ENCODE results near the gene PLCE1.

The PLCE1 gene

DNA sequence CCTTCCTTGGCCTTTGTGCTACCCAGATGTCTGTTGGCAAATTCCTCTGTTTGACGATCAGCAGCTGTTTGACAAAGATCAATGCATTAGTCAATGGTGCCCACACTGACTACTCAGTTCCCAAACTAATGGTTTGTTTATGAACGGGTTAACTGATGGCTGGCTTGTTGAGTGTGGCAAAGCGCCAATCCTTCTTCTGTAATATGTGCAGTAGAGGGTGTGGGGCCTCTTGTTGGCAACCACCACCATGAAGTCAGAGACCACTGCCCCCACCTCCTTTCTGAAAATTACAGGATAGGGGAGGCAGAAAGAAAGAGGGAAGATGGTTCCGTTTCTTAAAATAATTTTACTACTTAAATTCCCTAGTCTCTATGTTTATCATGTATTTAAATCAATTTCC lies 2.6 kb upstream of the PLCE1 start:
- TF ChIP-seq, protein P1, sequence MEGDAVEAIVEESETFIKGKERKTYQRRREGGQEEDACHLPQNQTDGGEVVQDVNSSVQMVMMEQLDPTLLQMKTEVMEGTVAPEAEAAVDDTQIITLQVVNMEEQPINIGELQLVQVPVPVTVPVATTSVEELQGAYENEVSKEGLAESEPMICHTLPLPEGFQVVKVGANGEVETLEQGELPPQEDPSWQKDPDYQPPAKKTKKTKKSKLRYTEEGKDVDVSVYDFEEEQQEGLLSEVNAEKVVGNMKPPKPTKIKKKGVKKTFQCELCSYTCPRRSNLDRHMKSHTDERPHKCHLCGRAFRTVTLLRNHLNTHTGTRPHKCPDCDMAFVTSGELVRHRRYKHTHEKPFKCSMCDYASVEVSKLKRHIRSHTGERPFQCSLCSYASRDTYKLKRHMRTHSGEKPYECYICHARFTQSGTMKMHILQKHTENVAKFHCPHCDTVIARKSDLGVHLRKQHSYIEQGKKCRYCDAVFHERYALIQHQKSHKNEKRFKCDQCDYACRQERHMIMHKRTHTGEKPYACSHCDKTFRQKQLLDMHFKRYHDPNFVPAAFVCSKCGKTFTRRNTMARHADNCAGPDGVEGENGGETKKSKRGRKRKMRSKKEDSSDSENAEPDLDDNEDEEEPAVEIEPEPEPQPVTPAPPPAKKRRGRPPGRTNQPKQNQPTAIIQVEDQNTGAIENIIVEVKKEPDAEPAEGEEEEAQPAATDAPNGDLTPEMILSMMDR (IDR thresholded peaks at IDR 0.05), result no peak
- Mint-ChIP-seq H3K4me1 (peaks cover 32% of the 10 kb centered on the region), H3K36me3 (ENCODE audit: low read depth) (no peaks in the 10 kb centered on the region), H3K4me3 (no peak overlapping the region), H3K9me3 (no peaks in the 10 kb centered on the region), H3K27me3 (ENCODE audit: low read depth, poor library complexity) (peaks cover 50% of the 10 kb centered on the region), H3K27ac (no peak overlapping the region)
- no peak for DNase-seq

- H3K27ac Mint-ChIP-seq, result peak overlapping the region; percentile 73
These were observed 2.0 kb upstream of the PLCE1 start for GRCh38 chr10:93991596-93992284.

GRCh38 chr10:93992400-93993030 lies 1.2 kb upstream of the PLCE1 start:
- no peak overlapping the region for H3K27ac Mint-ChIP-seq

More at GRCh38 chr10:93991596-93992284, 2.0 kb upstream of the PLCE1 start:
- TF ChIP-seq, protein P1 (IDR thresholded peaks at IDR 0.05), result no peak
- Mint-ChIP-seq H3K36me3 (ENCODE audit: low read depth) (no peaks in the 10 kb centered on the region), H3K27me3 (ENCODE audit: low read depth, poor library complexity) (peaks cover 56% of the 10 kb centered on the region), H3K4me3 (peak overlapping the region; percentile 20), H3K9me3 (no peaks in the 10 kb centered on the region), H3K4me1 (peaks cover 32% of the 10 kb centered on the region)
- DNase-seq, result peak; percentile 15

GRCh38 chr10:93993414-93993781 lies 333 bp upstream of the PLCE1 start:
- Mint-ChIP-seq H3K4me3 (peak overlapping the region; percentile 78), H3K9me3 (peaks cover 5% of the 10 kb centered on the region), H3K27me3 (ENCODE audit: low read depth, poor library complexity) (peaks cover 50% of the 10 kb centered on the region), H3K4me1 (peaks cover 32% of the 10 kb centered on the region), H3K27ac (no peak overlapping the region), H3K36me3 (ENCODE audit: low read depth) (no peaks in the 10 kb centered on the region)
- TF ChIP-seq, protein P1 (IDR thresholded peaks at IDR 0.05), result no peak
- no peak for DNase-seq

More at GRCh38 chr10:93992400-93993030, 1.2 kb upstream of the PLCE1 start:
- TF ChIP-seq, protein P1 (IDR thresholded peaks at IDR 0.05), result peak; percentile 13
- Mint-ChIP-seq H3K27me3 (ENCODE audit: low read depth, poor library complexity) (peaks cover 51% of the 10 kb centered on the region), H3K4me1 (peaks cover 32% of the 10 kb centered on the region), H3K4me3 (peak overlapping the region; percentile 78), H3K9me3 (no peaks in the 10 kb centered on the region), H3K36me3 (ENCODE audit: low read depth) (no peaks in the 10 kb centered on the region)
- DNase-seq, result no peak

DNA sequence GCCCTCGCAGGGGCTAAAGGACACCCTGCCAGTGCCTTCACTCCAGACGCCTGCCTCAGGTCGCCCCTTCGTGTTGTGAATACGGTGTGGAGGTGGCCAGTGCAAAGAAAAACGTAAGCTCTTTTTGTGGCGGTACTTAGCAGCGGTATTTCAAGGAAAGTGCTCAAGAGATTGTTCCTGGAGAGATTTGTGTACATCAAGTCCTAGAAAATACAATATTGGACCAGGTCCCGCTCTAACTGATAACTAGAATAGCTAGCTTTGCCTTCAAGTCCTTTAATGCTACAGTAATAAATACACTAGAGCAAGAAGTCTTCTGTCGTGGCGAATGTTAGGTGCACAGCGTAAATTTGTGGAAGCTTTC lies 689 bp downstream of the PLCE1 start:
- TF ChIP-seq, protein P1 (IDR thresholded peaks at IDR 0.05), result no peak
- Mint-ChIP-seq H3K9me3 (peaks cover 5% of the 10 kb centered on the region), H3K27ac (no peak overlapping the region), H3K4me3 (peak overlapping the region; percentile 80), H3K36me3 (ENCODE audit: low read depth) (no peaks in the 10 kb centered on the region), H3K4me1 (peaks cover 32% of the 10 kb centered on the region), H3K27me3 (ENCODE audit: low read depth, poor library complexity) (peaks cover 53% of the 10 kb centered on the region)
- no peak for DNase-seq

GRCh38 chr10:93995182-93995581 lies 1.5 kb downstream of the PLCE1 start:
- H3K27me3 Mint-ChIP-seq (ENCODE audit: low read depth, poor library complexity), result peaks cover 56% of the 10 kb centered on the region
- DNase-seq, result no peak
- peaks cover 37% of the 10 kb centered on the region for H3K4me1 Mint-ChIP-seq
- H3K27ac Mint-ChIP-seq, result no peak overlapping the region
- H3K36me3 Mint-ChIP-seq (ENCODE audit: low read depth), result no peaks in the 10 kb centered on the region
- peak overlapping the region; percentile 80 for H3K4me3 Mint-ChIP-seq
- H3K9me3 Mint-ChIP-seq, result peaks cover 5% of the 10 kb centered on the region
- TF ChIP-seq, protein P1 (IDR thresholded peaks at IDR 0.05), result no peak

Data from nephron progenitor cell (in vitro differentiated cells).